KOPT-K1 (cell line): ENCODE results near the gene CMBL.

Experiments used
- H3K27ac ChIP-seq: fragments of 200-600 bp; sonication (generic); 2 replicates; pipeline ENCODE4 v1.5.1; 2016; ENCODE audit warnings: antibody characterized with exemption, mild to moderate bottlenecking, low read depth, low read length; ENCODE audit not compliant: poor library complexity, severe bottlenecking
- H3K36me3 ChIP-seq: fragments of 200-600 bp; sonication (generic); 2 replicates; pipeline ENCODE4 v1.5.1; 2017; ENCODE audit warnings: antibody characterized with exemption, mild to moderate bottlenecking, low read length, moderate library complexity; ENCODE audit not compliant: insufficient read depth
- H3K9me3 ChIP-seq: fragments of 200-600 bp; sonication (generic); 2 replicates; pipeline ENCODE4 v1.5.1; 2017; ENCODE audit warnings: antibody characterized with exemption, low read length, mild to moderate bottlenecking; ENCODE audit not compliant: insufficient read depth, poor library complexity, severe bottlenecking

Gene CMBL

DNA sequence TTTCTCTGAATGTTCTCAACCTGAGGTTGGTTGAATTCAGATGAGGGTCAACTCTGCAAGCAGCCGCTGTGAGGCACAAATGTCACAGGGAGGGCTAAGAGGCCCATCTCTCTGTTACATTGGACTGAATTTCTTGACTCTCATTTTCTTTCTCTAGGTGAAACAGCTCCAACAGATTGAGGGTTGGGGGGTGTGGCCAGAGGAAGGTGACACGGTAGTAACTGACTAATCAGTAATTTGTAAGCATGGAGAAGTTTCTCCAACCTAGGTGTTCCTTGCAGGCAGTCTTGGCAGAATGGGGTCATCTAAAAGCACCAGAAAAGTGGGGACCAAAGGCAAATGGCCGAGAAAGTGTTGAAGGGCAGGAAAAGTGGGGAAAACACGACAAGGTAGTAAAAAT, 40.9 kb downstream of the CMBL start:
- Histone ChIP-seq H3K9me3 (no peaks in the 10 kb centered on the region), H3K36me3 (peaks cover 60% of the 10 kb centered on the region), H3K27ac (no peak overlapping the region)

- no peak overlapping the region for H3K27ac ChIP-seq
These were observed 41.6 kb downstream of the CMBL start for GRCh38 chr5:10266137-10266536.

GRCh38 chr5:10265245-10266109, 42.2 kb downstream of the CMBL start:
- Histone ChIP-seq H3K36me3 (peaks cover 73% of the 10 kb centered on the region), H3K27ac (no peak overlapping the region), H3K9me3 (no peaks in the 10 kb centered on the region)

More at GRCh38 chr5:10266137-10266536, 41.6 kb downstream of the CMBL start:
- Histone ChIP-seq H3K9me3 (no peaks in the 10 kb centered on the region), H3K36me3 (peaks cover 67% of the 10 kb centered on the region)

DNA sequence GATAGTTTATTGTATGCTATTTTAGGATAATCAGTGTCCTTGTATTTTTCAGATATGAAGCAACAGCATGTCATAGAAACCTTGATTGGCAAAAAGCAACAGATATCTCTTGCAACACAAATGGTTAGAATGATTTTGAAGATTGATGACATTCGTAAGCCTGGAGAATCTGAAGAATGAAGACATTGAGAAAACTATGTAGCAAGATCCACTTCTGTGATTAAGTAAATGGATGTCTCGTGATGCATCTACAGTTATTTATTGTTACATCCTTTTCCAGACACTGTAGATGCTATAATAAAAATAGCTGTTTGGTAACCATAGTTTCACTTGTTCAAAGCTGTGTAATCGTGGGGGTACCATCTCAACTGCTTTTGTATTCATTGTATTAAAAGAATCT, 43.1 kb downstream of the CMBL start:
- H3K27ac ChIP-seq: no peak overlapping the region
- no peaks in the 10 kb centered on the region for H3K9me3 ChIP-seq
- H3K36me3 ChIP-seq: peaks cover 82% of the 10 kb centered on the region

GRCh38 chr5:10262995-10263394, 44.7 kb downstream of the CMBL start:
- Histone ChIP-seq H3K9me3 (no peaks in the 10 kb centered on the region), H3K36me3 (peaks cover 98% of the 10 kb centered on the region), H3K27ac (no peak overlapping the region)

GRCh38 chr5:10262121-10262774, 45.5 kb downstream of the CMBL start:
- H3K36me3 ChIP-seq: peaks cover 100% of the 10 kb centered on the region
- no peaks in the 10 kb centered on the region for H3K9me3 ChIP-seq
- no peak overlapping the region for H3K27ac ChIP-seq

- H3K36me3 ChIP-seq: peaks cover 100% of the 10 kb centered on the region
- no peak overlapping the region for H3K27ac ChIP-seq
These were observed 46.6 kb downstream of the CMBL start for GRCh38 chr5:10261065-10261464.

GRCh38 chr5:10259899-10260298, 47.8 kb downstream of the CMBL start:
- Histone ChIP-seq H3K9me3 (no peaks in the 10 kb centered on the region), H3K27ac (no peak overlapping the region), H3K36me3 (peaks cover 100% of the 10 kb centered on the region)

More at GRCh38 chr5:10261065-10261464, 46.6 kb downstream of the CMBL start:
- H3K9me3 ChIP-seq: no peaks in the 10 kb centered on the region

- H3K36me3 ChIP-seq: peaks cover 100% of the 10 kb centered on the region
- no peaks in the 10 kb centered on the region for H3K9me3 ChIP-seq
- H3K27ac ChIP-seq: no peak overlapping the region
These were observed 49.8 kb downstream of the CMBL start for GRCh38 chr5:10257870-10258269.

GRCh38 chr5:10254686-10255085, 53.0 kb downstream of the CMBL start:
- no peak overlapping the region for H3K27ac ChIP-seq
- H3K9me3 ChIP-seq: no peaks in the 10 kb centered on the region
- H3K36me3 ChIP-seq: peaks cover 82% of the 10 kb centered on the region

- Histone ChIP-seq H3K27ac (no peak overlapping the region), H3K36me3 (peaks cover 69% of the 10 kb centered on the region), H3K9me3 (no peaks in the 10 kb centered on the region)
These were observed 54.3 kb downstream of the CMBL start for GRCh38 chr5:10253390-10253789.

DNA sequence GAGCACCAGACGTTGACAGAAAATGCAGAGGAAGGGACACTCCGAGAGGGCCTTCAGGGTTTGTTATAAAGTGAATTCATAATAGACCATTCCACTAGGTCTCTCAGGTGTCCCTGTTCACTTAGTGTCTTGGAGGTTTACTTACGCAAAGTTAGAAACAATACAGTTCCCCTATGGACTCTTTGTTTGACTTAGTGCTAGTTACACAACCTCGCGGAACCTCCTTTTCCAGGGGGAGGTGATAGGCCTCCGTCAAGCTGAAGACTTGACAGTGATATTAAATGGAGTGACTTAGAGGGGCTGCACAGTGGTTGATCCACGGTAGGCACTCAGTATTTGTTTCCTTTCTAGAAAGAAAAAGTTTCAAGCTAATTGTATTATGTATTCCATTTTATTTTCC, 56.3 kb downstream of the CMBL start:
- H3K27ac ChIP-seq: peak overlapping the region; percentile 96
- H3K9me3 ChIP-seq: no peaks in the 10 kb centered on the region
- peaks cover 49% of the 10 kb centered on the region for H3K36me3 ChIP-seq

- Histone ChIP-seq H3K9me3 (no peaks in the 10 kb centered on the region), H3K27ac (peak overlapping the region; percentile 96), H3K36me3 (peaks cover 44% of the 10 kb centered on the region)
These were observed 56.9 kb downstream of the CMBL start for GRCh38 chr5:10250806-10251276.

GRCh38 chr5:10249948-10250805, 57.5 kb downstream of the CMBL start, which contains the start of gene CCT5:
Gene CCT5 (plus strand): TSS chr5:10250280. CDS start chr5:10250341, 61 bp downstream.
- no peaks in the 10 kb centered on the region for H3K9me3 ChIP-seq
- peak within 1 kb of the TSS; percentile 96 for H3K27ac ChIP-seq
- H3K36me3 ChIP-seq: peaks cover 37% of the 10 kb centered on the region
